Subcutaneous adipose tissue (tissue), 4 donors: ENCODE data around the gene APBB2. TPM values are rescaled to one million over a fixed set of nuclear protein-coding genes. Genes with fewer than 3 reads are reported as not detected.

ENCODE experiments used
- CTCF ChIP-seq: fragments of 450-650 bp; IDR thresholded peaks from one replicate; pipeline ENCODE4 v1.5.1; 2016; ENCODE audit warnings: low read depth, mild to moderate bottlenecking, control low read depth, antibody characterized with exemption, moderate library complexity
- total RNA-seq, 4 donors: library from RNA; depleted of rRNA; stranded (reverse); fragments of >200 nt; gene quantifications; one replicate each; pipeline ENCODE4 v1.1.0, GENCODE V29; 2016

The APBB2 gene
- total RNA-seq, 4 donors from 2014 or later: 55.6 to 181 (median 124) TPM

- no peak for TF ChIP-seq CTCF
Measured at GRCh38 chr4:41052287-41052686, 162.1 kb downstream of the APBB2 start.

GRCh38 chr4:41050880-41051775, 163.2 kb downstream of the APBB2 start:
- TF ChIP-seq CTCF: no peak

- TF ChIP-seq CTCF: no peak
Measured at GRCh38 chr4:41050116-41050515, 164.2 kb downstream of the APBB2 start.

DNA sequence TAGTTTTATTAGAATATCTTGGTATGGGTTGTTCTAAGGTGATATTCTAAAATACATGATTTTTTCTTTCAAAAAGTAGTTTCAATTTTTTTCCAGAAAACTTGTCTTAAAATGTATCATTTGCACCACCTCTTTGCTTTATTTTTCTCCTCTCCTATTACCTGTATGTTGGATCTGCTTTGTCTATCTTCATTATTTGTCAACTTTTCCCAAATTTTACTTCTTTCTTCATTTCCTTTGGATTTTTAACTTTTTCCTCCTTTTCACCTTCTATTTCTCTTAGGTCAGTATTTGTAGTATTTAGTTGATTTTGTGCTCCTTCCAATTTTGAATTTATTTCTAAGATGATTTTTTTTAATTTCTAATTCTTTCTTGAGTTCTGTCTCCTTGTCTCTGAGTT, 169.6 kb downstream of the APBB2 start:
- TF ChIP-seq CTCF: no peak

DNA sequence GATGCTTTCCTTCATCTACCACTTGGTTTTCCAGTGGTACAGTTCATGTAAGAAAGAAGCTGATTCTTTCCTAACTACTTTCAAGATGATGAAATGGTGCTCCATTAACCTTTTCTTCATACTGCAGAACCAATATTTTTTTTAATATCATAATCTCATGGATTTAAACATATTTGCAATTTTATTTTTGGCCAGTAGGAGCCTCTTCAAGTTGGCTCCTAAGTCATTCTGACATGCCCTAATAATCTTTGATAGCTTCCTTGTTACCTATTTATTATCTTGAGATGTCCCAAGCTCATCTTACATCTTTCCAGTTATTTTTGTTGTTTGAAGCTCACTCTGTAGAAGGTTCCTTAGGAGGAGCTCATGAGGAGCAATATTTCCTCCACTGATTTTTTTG, 170.2 kb downstream of the APBB2 start:
- TF ChIP-seq CTCF: no peak

GRCh38 chr4:41043465-41043864, 170.9 kb downstream of the APBB2 start:
- TF ChIP-seq CTCF: no peak

DNA sequence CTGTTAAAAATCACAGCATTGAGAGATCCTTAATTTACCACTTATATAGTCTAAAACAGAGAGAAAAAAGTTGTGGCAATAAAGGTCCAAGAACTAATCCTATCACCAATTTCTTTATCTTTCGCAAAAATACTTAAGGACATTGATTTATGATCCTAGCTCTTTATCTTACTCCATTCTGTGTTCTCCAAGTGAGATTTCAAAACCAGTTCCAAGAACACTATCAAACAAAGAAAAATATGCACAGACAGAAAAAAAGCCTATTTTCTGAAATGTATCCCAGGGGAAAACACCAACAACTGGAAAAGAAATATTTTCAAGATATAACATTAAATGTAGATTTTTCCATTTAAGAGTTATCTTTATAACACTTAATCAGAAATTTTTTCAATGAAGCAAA, 172.8 kb downstream of the APBB2 start:
- TF ChIP-seq CTCF: no peak
